GM06990 (cell line): ENCODE measurements around the gene MCF2L.

Source experiments
- DNase-seq: peaks from one replicate; pipeline ENCODE4 v3.0.0-alpha.2; 2011; ENCODE audit not compliant: insufficient read length; ENCODE audit errors: extremely low read depth
- H3K27me3 ChIP-seq: replicated peaks from 2 replicates; pipeline ENCODE4 v1.6.0; 2011; ENCODE audit warnings: low read length; ENCODE audit not compliant: control insufficient read depth, insufficient read depth
- H3K36me3 ChIP-seq: 2 replicates; pipeline ENCODE4 v1.5.1; 2011; ENCODE audit warnings: low read length; ENCODE audit not compliant: control insufficient read depth, insufficient read depth
- H3K4me3 ChIP-seq: replicated peaks from 2 replicates; pipeline ENCODE4 v1.5.1; 2011; ENCODE audit warnings: low read depth, mild to moderate bottlenecking, control low read depth, low read length
- CTCF ChIP-seq: IDR thresholded peaks from 2 replicates; pipeline ENCODE4 v1.5.1; 2011; ENCODE audit warnings: low read length, control low read depth, mild to moderate bottlenecking, inconsistent platforms; ENCODE audit not compliant: insufficient read depth, poor library complexity, severe bottlenecking

Gene MCF2L

GRCh38 chr13:113069861-113070805, 101.1 kb downstream of the MCF2L start:
- Histone ChIP-seq H3K4me3 (no peak overlapping the region), H3K27me3 (no peaks in the 10 kb centered on the region), H3K36me3 (no peaks in the 10 kb centered on the region)
- no peak for DNase-seq
- TF ChIP-seq CTCF = no peak

- no peaks in the 10 kb centered on the region for H3K27me3 ChIP-seq
- no peak for DNase-seq
- no peaks in the 10 kb centered on the region for H3K36me3 ChIP-seq
- no peak for TF ChIP-seq CTCF
- H3K4me3 ChIP-seq = no peak overlapping the region
Measured at GRCh38 chr13:113070855-113071254, 101.8 kb downstream of the MCF2L start.

GRCh38 chr13:113072376-113072775, 103.4 kb downstream of the MCF2L start:
- TF ChIP-seq CTCF = no peak
- Histone ChIP-seq H3K36me3 (no peaks in the 10 kb centered on the region), H3K4me3 (no peak overlapping the region), H3K27me3 (no peaks in the 10 kb centered on the region)
- DNase-seq = no peak

- no peak for TF ChIP-seq CTCF
- Histone ChIP-seq H3K4me3 (no peak overlapping the region), H3K27me3 (no peaks in the 10 kb centered on the region), H3K36me3 (no peaks in the 10 kb centered on the region)
- no peak for DNase-seq
Measured at GRCh38 chr13:113073942-113074341, 104.9 kb downstream of the MCF2L start.

- Histone ChIP-seq H3K36me3 (no peaks in the 10 kb centered on the region), H3K27me3 (no peaks in the 10 kb centered on the region), H3K4me3 (no peak overlapping the region)
- TF ChIP-seq CTCF = no peak
- DNase-seq = no peak
Measured at GRCh38 chr13:113074401-113074800, 105.4 kb downstream of the MCF2L start.
